ENCODE measurements around the gene TENM4. TPM values are rescaled to one million over a fixed set of nuclear protein-coding genes. Genes with fewer than 3 reads are reported as not detected.

The TENM4 gene
- total RNA-seq, 1 donor from 2014 or later, result 0.21 TPM

- DNase-seq (ENCODE audit: low read depth), result no peak
Measured at GRCh38 chr11:79028225-79028624, 412.6 kb downstream of the TENM4 start.

GRCh38 chr11:79026803-79027445 is 413.9 kb downstream of the TENM4 start:
- DNase-seq (ENCODE audit: low read depth), result no peak

- DNase-seq (ENCODE audit: low read depth), result no peak
Measured at GRCh38 chr11:79025622-79026021, 415.2 kb downstream of the TENM4 start.

- DNase-seq (ENCODE audit: low read depth), result no peak
Measured at GRCh38 chr11:79025097-79025496, 415.7 kb downstream of the TENM4 start.

- no peak for DNase-seq (ENCODE audit: low read depth)
Measured at GRCh38 chr11:79022265-79022664, 418.6 kb downstream of the TENM4 start.

- no peak for DNase-seq (ENCODE audit: low read depth)
Measured at GRCh38 chr11:79021601-79022000, 419.2 kb downstream of the TENM4 start.

- DNase-seq (ENCODE audit: low read depth), result no peak
Measured at GRCh38 chr11:79019975-79020374, 420.9 kb downstream of the TENM4 start.

- DNase-seq (ENCODE audit: low read depth), result no peak
Measured at GRCh38 chr11:79019277-79019676, 421.6 kb downstream of the TENM4 start.

GRCh38 chr11:79018371-79018849 is 422.4 kb downstream of the TENM4 start:
- no peak for DNase-seq (ENCODE audit: low read depth)

GRCh38 chr11:79017811-79018210 is 423.0 kb downstream of the TENM4 start:
- DNase-seq (ENCODE audit: low read depth), result no peak

GRCh38 chr11:79013509-79013908 is 427.3 kb downstream of the TENM4 start:
- no peak for DNase-seq (ENCODE audit: low read depth)

- no peak for DNase-seq (ENCODE audit: low read depth)
Measured at GRCh38 chr11:79011357-79011756, 429.5 kb downstream of the TENM4 start.

- DNase-seq (ENCODE audit: low read depth), result no peak
Measured at GRCh38 chr11:79007771-79008402, 432.9 kb downstream of the TENM4 start.

GRCh38 chr11:79006854-79007253 is 434.0 kb downstream of the TENM4 start:
- DNase-seq (ENCODE audit: low read depth), result no peak

GRCh38 chr11:78996007-78996406 is 444.8 kb downstream of the TENM4 start:
- no peak for DNase-seq (ENCODE audit: low read depth)

- no peak for DNase-seq (ENCODE audit: low read depth)
Measured at GRCh38 chr11:78995171-78995570, 445.7 kb downstream of the TENM4 start.

- no peak for DNase-seq (ENCODE audit: low read depth)
Measured at GRCh38 chr11:78993802-78994430, 446.9 kb downstream of the TENM4 start.

GRCh38 chr11:78991681-78992080 is 449.1 kb downstream of the TENM4 start:
- no peak for DNase-seq (ENCODE audit: low read depth)

- DNase-seq (ENCODE audit: low read depth), result no peak
Measured at GRCh38 chr11:78990261-78990660, 450.6 kb downstream of the TENM4 start.

- no peak for DNase-seq (ENCODE audit: low read depth)
Measured at GRCh38 chr11:78987748-78988147, 453.1 kb downstream of the TENM4 start.

GRCh38 chr11:78986305-78986704 is 454.5 kb downstream of the TENM4 start:
- no peak for DNase-seq (ENCODE audit: low read depth)

- no peak for DNase-seq (ENCODE audit: low read depth)
Measured at GRCh38 chr11:78985663-78986062, 455.2 kb downstream of the TENM4 start.

- DNase-seq (ENCODE audit: low read depth), result no peak
Measured at GRCh38 chr11:78982473-78982872, 458.4 kb downstream of the TENM4 start.
